ENCODE measurements around the gene ZBTB20.

ZBTB20 gene

GRCh38 chr3:114855839-114856238 is 291.2 kb downstream of the ZBTB20 start:
- Histone ChIP-seq H3K9me3 (ENCODE audit: insufficient read depth, low read length, severe bottlenecking) (no peaks in the 10 kb centered on the region), H3K27ac (ENCODE audit: low read length) (no peak overlapping the region), H3K27me3 (ENCODE audit: insufficient read depth, low read length, poor library complexity) (no peaks in the 10 kb centered on the region), H3K79me2 (ENCODE audit: insufficient read depth, low read length) (no peaks in the 10 kb centered on the region), H4K20me1 (ENCODE audit: insufficient read depth, low read length) (no peaks in the 10 kb centered on the region), H3K4me3 (ENCODE audit: low read depth in 1 of 2, low read length in 2 of 2) (no peak overlapping the region), H3K4me1 (ENCODE audit: insufficient read depth, low read length) (peaks cover 4% of the 10 kb centered on the region; the same call in 1 of the 2 replicates), H3K4me2 (ENCODE audit: insufficient read depth, low read length) (no peak overlapping the region), H2AFZ (ENCODE audit: low read depth, low read length) (no peak overlapping the region), H3K9ac (ENCODE audit: low read depth, low read length) (no peak overlapping the region), H3K36me3 (ENCODE audit: insufficient read depth, low read length) (no peaks in the 10 kb centered on the region)
- TF ChIP-seq EZH2 (IDR thresholded peaks at IDR 0.05; ENCODE audit: borderline replicate concordance, low read depth, low read length, severe bottlenecking), result no peak
- no peak for TF ChIP-seq CTCF (IDR thresholded peaks at IDR 0.05; ENCODE audit: borderline replicate concordance, extremely low read depth, low read length, poor library complexity, severe bottlenecking)
- DNase-seq, result no peak
- ATAC-seq (ENCODE audit: insufficient read depth, low read depth), result no peak

GRCh38 chr3:114852966-114853365 is 294.1 kb downstream of the ZBTB20 start:
- Histone ChIP-seq H3K9me3 (ENCODE audit: insufficient read depth, low read length, severe bottlenecking) (no peaks in the 10 kb centered on the region), H3K36me3 (ENCODE audit: insufficient read depth, low read length) (no peaks in the 10 kb centered on the region), H2AFZ (ENCODE audit: low read depth, low read length) (no peak overlapping the region), H3K27me3 (ENCODE audit: insufficient read depth, low read length, poor library complexity) (no peaks in the 10 kb centered on the region), H3K4me1 (ENCODE audit: insufficient read depth, low read length) (no peaks in the 10 kb centered on the region), H3K4me3 (ENCODE audit: low read depth in 1 of 2, low read length in 2 of 2) (no peak overlapping the region), H3K27ac (ENCODE audit: low read length) (no peak overlapping the region), H3K79me2 (ENCODE audit: insufficient read depth, low read length) (no peaks in the 10 kb centered on the region), H3K9ac (ENCODE audit: low read depth, low read length) (no peak overlapping the region), H4K20me1 (ENCODE audit: insufficient read depth, low read length) (no peaks in the 10 kb centered on the region), H3K4me2 (ENCODE audit: insufficient read depth, low read length) (no peak overlapping the region)
- no peak for ATAC-seq (ENCODE audit: insufficient read depth, low read depth)
- no peak for DNase-seq
- TF ChIP-seq CTCF (IDR thresholded peaks at IDR 0.05; ENCODE audit: borderline replicate concordance, extremely low read depth, low read length, poor library complexity, severe bottlenecking), result no peak

GRCh38 chr3:114850898-114851297 is 296.2 kb downstream of the ZBTB20 start:
- H3K4me3 ChIP-seq (ENCODE audit: low read depth in 1 of 2, low read length in 2 of 2), result no peak overlapping the region
- no peak for DNase-seq
- H3K36me3 ChIP-seq (ENCODE audit: insufficient read depth, low read length), result no peaks in the 10 kb centered on the region
- no peak for ATAC-seq (ENCODE audit: insufficient read depth, low read depth)
- no peaks in the 10 kb centered on the region for H3K27me3 ChIP-seq (ENCODE audit: insufficient read depth, low read length, poor library complexity)
- H3K9ac ChIP-seq (ENCODE audit: low read depth, low read length), result no peak overlapping the region
- H3K4me1 ChIP-seq (ENCODE audit: insufficient read depth, low read length), result no peaks in the 10 kb centered on the region
- no peaks in the 10 kb centered on the region for H3K9me3 ChIP-seq (ENCODE audit: insufficient read depth, low read length, severe bottlenecking)
- H3K27ac ChIP-seq (ENCODE audit: low read length), result no peak overlapping the region
- TF ChIP-seq CTCF (IDR thresholded peaks at IDR 0.05; ENCODE audit: borderline replicate concordance, extremely low read depth, low read length, poor library complexity, severe bottlenecking), result no peak
- no peak overlapping the region for H3K4me2 ChIP-seq (ENCODE audit: insufficient read depth, low read length)
- H2AFZ ChIP-seq (ENCODE audit: low read depth, low read length), result no peak overlapping the region
- H4K20me1 ChIP-seq (ENCODE audit: insufficient read depth, low read length), result peaks cover 4% of the 10 kb centered on the region; the same call in 1 of the 2 replicates
- no peaks in the 10 kb centered on the region for H3K79me2 ChIP-seq (ENCODE audit: insufficient read depth, low read length)

Measured in DND-41 (cell line).